Measurements from ENCODE around the gene DDB1.

DDB1 gene

DNA sequence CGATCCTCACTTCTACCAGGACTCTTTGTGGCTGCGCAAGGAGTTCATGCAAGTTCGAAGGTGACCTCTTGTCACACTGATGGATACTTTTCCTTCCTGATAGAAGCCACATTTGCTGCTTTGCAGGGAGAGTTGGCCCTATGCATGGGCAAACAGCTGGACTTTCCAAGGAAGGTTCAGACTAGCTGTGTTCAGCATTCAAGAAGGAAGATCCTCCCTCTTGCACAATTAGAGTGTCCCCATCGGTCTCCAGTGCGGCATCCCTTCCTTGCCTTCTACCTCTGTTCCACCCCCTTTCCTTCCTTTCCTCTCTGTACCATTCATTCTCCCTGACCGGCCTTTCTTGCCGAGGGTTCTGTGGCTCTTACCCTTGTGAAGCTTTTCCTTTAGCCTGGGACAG lies 35.7 kb upstream of the DDB1 start:
- H3K36me3 ChIP-seq: peaks cover 98% of the 10 kb centered on the region
- H3K4me1 ChIP-seq: peaks cover 2% of the 10 kb centered on the region; the same call in 1 of the 2 replicates
- peaks cover 39% of the 10 kb centered on the region for H3K9me3 ChIP-seq
- H4K20me1 ChIP-seq: no peaks in the 10 kb centered on the region
- H3K9ac ChIP-seq: no peak overlapping the region
- no peak overlapping the region for H3K27ac ChIP-seq
- H3K4me2 ChIP-seq: no peak overlapping the region
- TF ChIP-seq Cebpa-rat (IDR thresholded peaks at IDR 0.05): no peak
- H3K4me3 ChIP-seq: no peak overlapping the region
- H3K27me3 ChIP-seq: no peaks in the 10 kb centered on the region

DNA sequence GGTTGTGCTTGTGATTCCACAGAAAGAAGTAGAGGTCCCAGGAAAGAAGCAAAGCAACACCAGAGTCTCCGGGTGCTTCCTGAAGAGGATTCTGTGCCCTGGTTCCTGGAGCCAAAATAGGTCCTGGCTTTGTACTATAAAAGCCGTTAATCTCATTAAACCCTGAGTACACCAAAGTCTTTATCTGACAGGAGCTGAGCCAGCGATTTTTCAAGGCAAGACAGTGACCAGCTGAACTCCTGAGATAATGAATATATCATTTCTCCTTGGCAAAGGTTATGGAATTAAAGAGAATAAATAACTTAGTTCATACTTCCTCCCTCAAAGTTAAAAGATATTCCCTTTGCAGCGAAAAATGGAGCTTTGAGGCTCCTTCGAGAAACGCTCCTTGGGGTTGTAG lies 34.5 kb upstream of the DDB1 start:
- Histone ChIP-seq H3K4me2 (no peak overlapping the region), H3K36me3 (peaks cover 91% of the 10 kb centered on the region), H3K27ac (no peak overlapping the region)

DNA sequence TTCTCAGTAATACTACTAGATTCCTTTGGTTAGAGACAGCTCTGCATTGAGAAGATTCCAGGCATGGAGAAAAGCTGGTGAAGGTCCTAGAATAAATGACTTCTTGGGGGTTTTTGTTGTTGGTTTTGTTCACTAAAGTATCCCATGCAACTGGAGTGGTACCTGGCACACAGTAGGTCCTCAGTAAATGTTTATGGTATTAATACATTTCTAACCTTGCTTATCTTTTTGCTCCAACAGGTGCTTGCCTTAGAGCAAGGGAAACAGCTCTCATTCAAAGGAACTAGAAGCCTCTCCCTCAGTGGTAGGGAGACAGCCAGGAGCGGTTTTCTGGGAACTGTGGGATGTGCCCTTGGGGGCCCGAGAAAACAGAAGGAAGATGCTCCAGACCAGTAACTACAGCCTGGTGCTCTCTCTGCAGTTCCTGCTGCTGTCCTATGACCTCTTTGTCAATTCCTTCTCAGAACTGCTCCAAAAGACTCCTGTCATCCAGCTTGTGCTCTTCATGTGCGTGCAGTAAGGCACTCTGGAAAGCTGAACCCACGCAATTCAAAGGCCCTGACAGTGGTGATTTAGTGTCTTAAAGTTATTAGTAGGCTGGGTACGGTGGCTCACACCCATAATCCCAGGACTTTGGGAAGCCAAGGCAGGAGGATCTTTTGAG lies 31.2 kb upstream of the DDB1 start:
- Histone ChIP-seq H3K4me3 (no peak overlapping the region), H3K9ac (no peak overlapping the region), H3K27ac (no peak overlapping the region), H4K20me1 (no peaks in the 10 kb centered on the region), H3K27me3 (no peaks in the 10 kb centered on the region), H3K9me3 (no peaks in the 10 kb centered on the region), H3K36me3 (peaks cover 58% of the 10 kb centered on the region), H3K4me2 (no peak overlapping the region), H3K4me1 (peaks cover 34% of the 10 kb centered on the region)
- no peak for TF ChIP-seq Cebpa-rat (IDR thresholded peaks at IDR 0.05)

More for the DNA sequence above, 34.5 kb upstream of the DDB1 start:
- H3K27me3 ChIP-seq: no peaks in the 10 kb centered on the region
- no peak overlapping the region for H3K4me3 ChIP-seq
- no peaks in the 10 kb centered on the region for H4K20me1 ChIP-seq
- peaks cover 14% of the 10 kb centered on the region for H3K4me1 ChIP-seq
- H3K9me3 ChIP-seq: peaks cover 29% of the 10 kb centered on the region
- H3K9ac ChIP-seq: no peak overlapping the region
- TF ChIP-seq Cebpa-rat (IDR thresholded peaks at IDR 0.05): no peak

DNA sequence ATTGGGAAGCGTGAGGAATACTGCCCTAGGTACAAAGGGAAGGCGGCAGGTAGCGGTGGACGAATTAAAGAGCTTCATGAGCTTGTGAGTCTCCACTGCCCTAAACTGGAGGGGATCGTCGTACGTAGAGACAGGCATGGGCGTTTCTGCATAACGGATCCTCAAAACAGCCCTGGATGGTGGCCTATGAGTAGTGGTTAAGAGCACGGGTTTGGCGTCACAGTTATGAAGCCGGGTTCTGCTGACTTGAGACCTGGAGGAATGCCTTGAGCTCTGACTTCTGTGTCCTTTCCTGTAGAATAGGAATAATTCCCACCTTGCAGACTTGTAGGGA lies 29.6 kb upstream of the DDB1 start:
- Histone ChIP-seq H4K20me1 (no peaks in the 10 kb centered on the region), H3K9me3 (no peaks in the 10 kb centered on the region), H3K4me2 (peak overlapping the region; percentile 94), H3K4me3 (peak overlapping the region; percentile 82), H3K9ac (peak overlapping the region; percentile 99), H3K27me3 (no peaks in the 10 kb centered on the region), H3K27ac (peak overlapping the region; percentile 99), H3K36me3 (peaks cover 42% of the 10 kb centered on the region), H3K4me1 (peaks cover 50% of the 10 kb centered on the region)
- no peak for TF ChIP-seq Cebpa-rat (IDR thresholded peaks at IDR 0.05)

DNA sequence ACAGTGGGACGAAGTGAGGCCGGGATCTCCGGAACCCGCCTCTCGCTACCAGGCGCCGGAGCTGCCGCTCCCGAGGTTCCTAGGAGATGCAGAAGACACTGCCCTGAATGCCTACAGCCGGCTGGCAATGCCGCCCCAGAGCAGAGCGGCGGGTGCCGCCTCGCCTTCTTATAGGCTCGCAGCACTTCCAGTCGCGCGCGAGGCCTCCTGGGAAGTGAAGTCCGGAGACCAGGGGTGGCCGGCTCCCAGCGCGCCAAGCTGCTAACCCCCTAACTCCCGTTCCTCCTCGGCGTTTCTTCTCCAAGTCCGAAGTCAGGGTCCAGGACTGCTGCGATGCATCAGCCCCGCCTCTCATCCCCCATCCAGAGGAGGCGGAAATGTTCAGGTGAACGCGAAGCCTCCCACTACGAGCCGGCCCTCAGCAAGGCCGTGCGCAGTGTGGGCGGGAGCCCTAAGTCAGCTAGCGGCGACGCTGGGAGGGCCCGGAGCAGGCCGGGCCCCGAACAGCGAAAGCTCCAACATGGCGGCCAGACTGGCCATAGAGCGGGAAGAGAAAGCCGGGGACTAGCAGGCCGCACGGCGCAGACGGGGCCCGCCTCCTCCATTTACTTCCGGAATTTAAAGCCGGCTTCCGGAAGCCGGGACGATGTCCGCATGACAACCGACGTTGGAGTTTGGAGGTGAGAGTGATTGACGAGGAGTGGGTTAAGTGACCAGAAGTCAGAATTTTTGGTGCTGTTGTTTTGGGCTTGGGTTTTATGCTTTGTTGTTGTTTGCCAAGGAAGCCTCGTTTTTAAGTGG lies 29.0 kb upstream of the DDB1 start, which contains the start of the genes CYB561A3 and TMEM138:
Gene CYB561A3 (minus strand): TSS at position 142 of the 801 bp plus-strand sequence. CDS start 5,169 bp downstream, outside the sequence.
Gene TMEM138 (plus strand): TSS at position 634 of the 801 bp plus-strand sequence. CDS start 2,017 bp downstream, outside the sequence.
- H3K36me3 ChIP-seq: peaks cover 36% of the 10 kb centered on the region
- peaks cover 56% of the 10 kb centered on the region for H3K4me1 ChIP-seq
- H3K9me3 ChIP-seq: no peaks in the 10 kb centered on the region
- no peaks in the 10 kb centered on the region for H3K27me3 ChIP-seq
- peak within 1 kb of the TSS; percentile 99 for H3K27ac ChIP-seq
- H4K20me1 ChIP-seq: no peaks in the 10 kb centered on the region
- TF ChIP-seq Cebpa-rat (IDR thresholded peaks at IDR 0.05): no peak
- H3K4me2 ChIP-seq: peak within 1 kb of the TSS; percentile 94
- H3K4me3 ChIP-seq: peak within 1 kb of the TSS; percentile 82
- peak within 1 kb of the TSS; percentile 99 for H3K9ac ChIP-seq

DNA sequence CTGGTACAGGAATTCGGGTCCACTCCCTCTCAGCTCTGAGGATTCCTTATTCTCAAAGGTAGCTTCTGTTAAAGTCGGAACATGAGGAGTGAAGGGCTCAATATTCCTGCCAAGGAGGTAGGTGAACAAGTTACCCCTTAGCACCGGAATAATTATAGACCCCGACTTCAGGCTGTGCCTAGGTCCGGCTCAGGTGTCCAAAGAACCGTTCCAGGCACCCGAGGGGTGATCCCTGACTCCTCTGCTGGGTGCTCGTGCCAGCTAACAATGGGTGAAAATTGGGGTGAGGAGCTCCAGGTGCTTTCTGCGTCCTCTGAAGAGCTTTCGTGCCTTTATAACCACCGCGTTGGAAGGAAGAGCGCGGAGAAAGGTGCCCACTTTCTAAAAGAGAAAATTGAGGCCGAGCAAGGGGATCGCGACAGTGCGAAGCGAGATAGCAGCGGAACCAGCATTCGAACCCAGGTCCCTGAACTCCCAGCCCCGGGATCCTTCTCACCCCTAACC lies 28.4 kb upstream of the DDB1 start:
- H3K27me3 ChIP-seq: no peaks in the 10 kb centered on the region
- H3K4me2 ChIP-seq: peak overlapping the region; percentile 94
- peak overlapping the region; percentile 99 for H3K27ac ChIP-seq
- no peak for TF ChIP-seq Cebpa-rat (IDR thresholded peaks at IDR 0.05)
- no peaks in the 10 kb centered on the region for H4K20me1 ChIP-seq
- H3K36me3 ChIP-seq: peaks cover 30% of the 10 kb centered on the region
- peak overlapping the region; percentile 99 for H3K9ac ChIP-seq
- peaks cover 63% of the 10 kb centered on the region for H3K4me1 ChIP-seq
- H3K4me3 ChIP-seq: peak overlapping the region; percentile 82
- no peaks in the 10 kb centered on the region for H3K9me3 ChIP-seq

DNA sequence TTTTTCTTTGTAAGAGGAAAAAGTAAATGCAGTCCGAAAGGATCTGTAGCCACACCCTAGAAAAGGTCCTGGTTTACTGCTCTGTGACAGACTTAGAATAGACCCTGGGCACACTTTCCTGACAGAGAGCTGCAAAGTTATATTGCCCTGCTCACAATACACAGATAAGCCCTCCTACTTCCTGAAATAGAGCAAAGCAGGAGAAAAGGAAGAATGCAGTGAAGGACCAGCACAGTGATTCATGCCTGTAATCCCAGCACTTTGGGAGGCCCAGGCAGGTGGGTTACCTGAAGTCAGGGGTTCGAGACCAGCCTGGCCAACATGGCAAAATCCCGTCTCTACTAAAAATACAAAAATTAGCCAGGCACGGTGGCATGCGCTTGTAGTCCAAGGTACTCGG lies 26.6 kb upstream of the DDB1 start:
- Histone ChIP-seq H3K9me3 (no peaks in the 10 kb centered on the region), H3K9ac (peak overlapping the region; percentile 99; the same call in 1 of the 2 replicates), H4K20me1 (no peaks in the 10 kb centered on the region), H3K36me3 (peaks cover 12% of the 10 kb centered on the region), H3K27me3 (no peaks in the 10 kb centered on the region), H3K27ac (peak overlapping the region; percentile 54), H3K4me3 (0 out of 2 replicates have a peak overlapping the region, but pooled peaks have one; percentile 82), H3K4me1 (peaks cover 71% of the 10 kb centered on the region), H3K4me2 (peak overlapping the region; percentile 94)
- TF ChIP-seq Cebpa-rat (IDR thresholded peaks at IDR 0.05): no peak

DNA sequence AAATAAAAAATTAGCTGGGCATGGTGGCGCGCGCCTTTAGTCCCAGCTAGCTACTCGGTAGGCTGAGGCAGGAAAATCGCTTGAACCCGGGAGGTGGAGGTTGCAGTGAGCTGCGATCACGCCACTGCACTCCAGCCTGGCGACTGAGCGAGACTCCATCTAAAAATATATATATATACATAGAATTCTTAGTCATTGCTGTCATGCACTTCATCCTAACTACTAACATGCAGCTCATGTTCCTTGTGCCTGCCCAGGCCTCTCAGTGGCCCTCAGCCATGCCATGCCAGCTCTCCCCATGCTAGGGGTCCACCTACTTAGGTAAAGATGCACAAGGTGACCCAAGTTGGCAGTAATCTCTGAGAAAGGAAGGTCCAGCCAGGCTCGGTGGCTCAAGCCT lies 25.7 kb upstream of the DDB1 start:
- no peaks in the 10 kb centered on the region for H3K9me3 ChIP-seq
- H3K4me2 ChIP-seq: peak overlapping the region; percentile 94
- no peak for TF ChIP-seq Cebpa-rat (IDR thresholded peaks at IDR 0.05)
- no peaks in the 10 kb centered on the region for H4K20me1 ChIP-seq
- H3K36me3 ChIP-seq: peaks cover 9% of the 10 kb centered on the region
- peak overlapping the region; percentile 12; the same call in 1 of the 2 replicates for H3K9ac ChIP-seq
- no peak overlapping the region for H3K4me3 ChIP-seq
- H3K27ac ChIP-seq: peak overlapping the region; percentile 54
- no peaks in the 10 kb centered on the region for H3K27me3 ChIP-seq
- H3K4me1 ChIP-seq: peaks cover 78% of the 10 kb centered on the region

DNA sequence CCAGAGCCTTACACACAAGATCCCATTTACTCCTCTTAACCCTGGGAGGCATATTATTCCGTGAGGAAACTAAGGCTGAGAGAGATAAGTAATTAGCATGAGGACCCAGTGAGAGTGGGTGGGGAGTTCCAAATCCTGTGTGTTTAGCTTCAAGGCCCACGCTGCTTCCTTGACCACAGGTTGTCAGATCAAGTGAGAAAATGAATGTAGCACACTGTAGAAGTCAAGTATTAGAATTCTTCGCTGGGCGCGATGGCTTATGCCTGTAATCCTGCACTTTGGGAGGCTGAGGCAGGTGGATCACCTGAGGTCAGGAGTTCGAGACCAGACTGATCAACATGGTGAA lies 25.0 kb upstream of the DDB1 start:
- Histone ChIP-seq H3K4me2 (peak overlapping the region; percentile 94), H3K9ac (peak overlapping the region; percentile 56; the same call in 1 of the 2 replicates), H3K27ac (peak overlapping the region; percentile 84), H3K27me3 (no peaks in the 10 kb centered on the region), H3K4me3 (peak overlapping the region; percentile 43; the same call in 1 of the 2 replicates), H3K9me3 (no peaks in the 10 kb centered on the region), H4K20me1 (no peaks in the 10 kb centered on the region), H3K36me3 (peaks cover 14% of the 10 kb centered on the region), H3K4me1 (peaks cover 78% of the 10 kb centered on the region)
- no peak for TF ChIP-seq Cebpa-rat (IDR thresholded peaks at IDR 0.05)

Measured in BLaER1 (cell line).